ENCODE data around the gene PHF24.

GRCh38 chr9:34963552-34963951 lies 5.5 kb downstream of the PHF24 start:
- no peak for TF ChIP-seq EZH2 (IDR thresholded peaks at IDR 0.05; ENCODE audit: borderline replicate concordance)
- no peak for TF ChIP-seq CTCF (IDR thresholded peaks at IDR 0.05; ENCODE audit: poor library complexity)
- no peak for TF ChIP-seq EZH2phosphoT487 (IDR thresholded peaks at IDR 0.05; ENCODE audit: low read depth, severe bottlenecking, unreplicated experiment)
